Pulmonary artery endothelial cell (primary cell): Measurements from ENCODE around the gene MT3. TPM values are rescaled to one million over a fixed set of nuclear protein-coding genes. Genes with fewer than 3 reads are reported as not detected.

ENCODE experiments used
- DNase-seq: peaks from one replicate; pipeline ENCODE4 v3.0.0-alpha.2; 2011; ENCODE audit warnings: low read depth, low spot score
- total RNA-seq: library from RNA; depleted of rRNA; stranded (reverse); fragments of >200 nt; gene quantifications from 2 replicates; pipeline ENCODE4 v1.2.3, GENCODE V29; 2014

Gene MT3
- total RNA-seq, 1 donor from 2014 or later = not detected

DNA sequence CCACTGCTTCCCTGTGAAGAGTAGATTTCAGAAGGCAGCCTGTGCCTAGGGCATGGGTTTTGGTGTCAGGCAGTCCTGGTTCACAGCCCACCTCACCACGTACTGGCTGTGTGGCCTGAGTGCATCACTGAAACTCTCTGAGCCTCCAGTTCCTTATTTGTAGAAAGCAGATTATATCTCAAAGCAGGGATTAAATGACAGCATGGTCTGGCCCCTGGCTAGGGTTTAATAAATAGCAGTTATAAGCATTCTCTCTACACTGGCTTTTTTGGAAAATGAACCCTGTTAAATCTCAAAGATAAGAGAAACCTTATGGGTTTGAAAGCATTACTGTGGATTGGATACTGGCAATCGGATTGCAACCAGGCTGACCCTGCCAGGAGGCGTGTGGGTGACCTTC is 40.2 kb downstream of the MT3 start:
- no peak for DNase-seq

- no peak for DNase-seq
These were observed 40.8 kb downstream of the MT3 start for GRCh38 chr16:56630134-56630533.

DNA sequence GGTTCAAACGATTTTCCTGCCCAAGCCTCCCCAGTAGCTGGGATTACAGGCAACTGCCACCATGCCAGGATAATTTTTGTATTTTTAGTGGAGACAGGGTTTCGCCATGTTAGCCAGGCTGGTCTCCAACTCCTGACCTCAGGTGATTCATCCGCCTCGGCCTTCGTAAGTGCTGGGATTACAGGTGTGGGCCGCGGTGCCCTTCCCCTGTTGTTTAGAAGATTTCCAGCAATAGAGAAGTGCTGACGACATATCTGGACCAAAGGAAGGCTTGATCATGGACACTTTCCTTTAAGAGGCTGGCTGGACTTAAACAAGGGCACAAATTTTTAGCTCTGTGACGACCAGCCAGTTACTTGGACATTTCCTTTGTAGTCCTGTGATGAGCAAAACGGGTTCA is 41.9 kb downstream of the MT3 start:
- no peak for DNase-seq

GRCh38 chr16:56631832-56632155 is 42.5 kb downstream of the MT3 start:
- DNase-seq = no peak

GRCh38 chr16:56632156-56632847 is 43.0 kb downstream of the MT3 start, which contains the start of gene MT1M:
Gene MT1M, plus strand, starts transcription at chr16:56632659. Its CDS starts 73 bp downstream, at chr16:56632732.
- no peak for DNase-seq

GRCh38 chr16:56632848-56633365 is 43.6 kb downstream of the MT3 start:
- no peak for DNase-seq

- no peak for DNase-seq
These were observed 44.2 kb downstream of the MT3 start for GRCh38 chr16:56633535-56633934.

- no peak for DNase-seq
These were observed 45.5 kb downstream of the MT3 start for GRCh38 chr16:56634715-56635440.

DNA sequence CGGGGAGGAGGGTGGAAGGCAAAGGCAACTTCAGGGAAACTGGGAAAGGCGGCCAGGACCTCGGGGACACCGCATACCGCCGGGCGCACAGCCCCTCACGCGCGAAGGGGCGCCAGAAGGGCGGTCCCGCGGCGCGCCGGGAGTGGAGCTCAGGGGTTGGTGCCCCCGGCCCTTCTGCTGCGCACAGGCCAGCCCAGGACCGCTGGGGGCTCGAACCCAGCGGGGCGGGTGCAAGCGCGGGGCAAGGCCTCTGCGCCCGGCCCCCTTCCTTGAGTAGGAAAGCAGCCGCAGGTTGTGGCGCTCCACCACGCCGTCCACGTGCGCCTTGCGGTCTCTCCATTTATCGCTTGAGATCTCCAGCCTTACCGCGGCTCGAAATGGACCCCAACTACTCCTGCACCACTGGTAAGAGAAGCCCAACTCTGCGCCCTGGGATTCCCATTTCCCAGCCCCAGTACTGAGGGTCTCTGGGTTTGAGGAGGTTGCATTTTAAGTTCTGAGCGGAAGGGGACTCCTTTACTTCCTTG is 46.2 kb downstream of the MT3 start:
- no peak for DNase-seq

DNA sequence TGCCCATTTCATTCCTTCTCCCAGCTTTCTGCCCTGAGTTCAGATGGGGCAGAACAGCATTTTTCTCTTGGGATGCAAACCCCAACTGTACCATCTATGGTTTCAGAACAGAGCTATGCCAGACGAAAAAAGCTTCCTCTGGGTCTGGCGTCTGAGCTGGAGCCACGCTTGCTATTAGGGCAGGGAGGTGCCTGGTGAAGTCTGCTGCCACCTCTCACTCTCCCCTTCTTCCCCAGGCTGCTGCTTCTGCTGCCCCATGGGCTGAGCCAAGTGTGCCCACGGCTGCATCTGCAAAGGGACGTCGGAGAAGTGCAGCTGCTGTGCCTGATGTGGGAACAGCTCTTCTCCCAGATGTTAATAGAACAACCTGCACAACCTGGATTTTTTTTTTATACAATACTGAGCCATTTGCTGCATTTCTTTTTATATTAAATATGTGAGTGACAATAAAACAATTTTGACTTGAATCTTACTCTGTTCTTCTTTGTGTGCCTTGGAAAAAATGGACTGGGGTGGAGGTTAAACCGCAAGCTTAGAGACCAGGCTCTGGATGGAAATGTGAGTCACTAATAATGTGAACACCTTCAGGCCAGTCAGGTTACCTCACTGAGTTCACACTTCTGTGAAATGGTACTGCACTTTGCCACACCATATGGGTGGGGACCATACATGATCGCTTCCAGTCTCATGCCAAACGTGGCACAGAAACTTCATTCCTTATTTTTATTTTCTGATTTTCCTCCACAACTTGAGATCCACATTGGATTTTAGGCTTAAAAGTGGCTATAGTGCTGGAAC is 47.5 kb downstream of the MT3 start:
- DNase-seq = no peak

- no peak for DNase-seq
These were observed 48.8 kb downstream of the MT3 start, which contains the start of gene MT1A for GRCh38 chr16:56637814-56638750. Gene MT1A, plus strand, starts transcription at chr16:56638666. Its CDS starts 73 bp downstream, at chr16:56638739.

- DNase-seq = no peak
These were observed 49.7 kb downstream of the MT3 start for GRCh38 chr16:56639045-56639444.

GRCh38 chr16:56640076-56640475 is 50.7 kb downstream of the MT3 start:
- DNase-seq = no peak

Other genes with a start within 250 kb of the MT3 start
- 241 and 263 TPM in 2 replicates for gene AMFR, start 164.0 kb upstream of the MT3 start, total RNA-seq
- 135 and 158 TPM in 2 replicates for gene NUDT21, start 138.2 kb upstream of the MT3 start, total RNA-seq
- 87.0 and 152 TPM in 2 replicates for gene OGFOD1, start 138.0 kb upstream of the MT3 start, total RNA-seq
- 29.7 and 49.2 TPM in 2 replicates for gene BBS2, start 69.5 kb upstream of the MT3 start, total RNA-seq
- gene MT4, start 24.5 kb upstream of the MT3 start, total RNA-seq = not detected in 2 replicates
- 227 and 304 TPM in 2 replicates for gene MT2A, start 19.1 kb downstream of the MT3 start, total RNA-seq
- 132 and 284 TPM in 2 replicates for gene MT1E, start 36.3 kb downstream of the MT3 start, total RNA-seq
- gene MT1M, start 43.1 kb downstream of the MT3 start, total RNA-seq = 3.5 and 8.8 TPM in 2 replicates
- 4.2 and 9.4 TPM in 2 replicates for gene MT1A, start 49.1 kb downstream of the MT3 start, total RNA-seq
- gene MT1B, start 62.4 kb downstream of the MT3 start, total RNA-seq = not detected in 2 replicates
- 0.59 and 2.4 TPM in 2 replicates for gene MT1F, start 68.4 kb downstream of the MT3 start, total RNA-seq
- not detected in 2 replicates for gene MT1G, start 78.5 kb downstream of the MT3 start, total RNA-seq
- gene MT1H, start 80.3 kb downstream of the MT3 start, total RNA-seq = not detected in 2 replicates
- 26.1 and 29.9 TPM in 2 replicates for gene MT1X, start 92.9 kb downstream of the MT3 start, total RNA-seq
- 111 and 118 TPM in 2 replicates for gene NUP93, start 140.6 kb downstream of the MT3 start, total RNA-seq